Stimulated activated CD8-positive, alpha-beta memory T cell treated with anti-CD3 and anti-CD28 coated beads, Interleukin-7, amount 100 ng/mL, for 24 hours (primary cell): ENCODE data around the gene SMIM14.
"Not testable (repeated sequence)": the region's sequence is repeated elsewhere in the genome, so short reads cannot be mapped to it uniquely, and the experiment has no call there.

Source experiments
- DNase-seq: peaks from one replicate; pipeline ENCODE4 v3.0.0-alpha.2; 2020; ENCODE audit warnings: low read depth

Gene SMIM14

DNA sequence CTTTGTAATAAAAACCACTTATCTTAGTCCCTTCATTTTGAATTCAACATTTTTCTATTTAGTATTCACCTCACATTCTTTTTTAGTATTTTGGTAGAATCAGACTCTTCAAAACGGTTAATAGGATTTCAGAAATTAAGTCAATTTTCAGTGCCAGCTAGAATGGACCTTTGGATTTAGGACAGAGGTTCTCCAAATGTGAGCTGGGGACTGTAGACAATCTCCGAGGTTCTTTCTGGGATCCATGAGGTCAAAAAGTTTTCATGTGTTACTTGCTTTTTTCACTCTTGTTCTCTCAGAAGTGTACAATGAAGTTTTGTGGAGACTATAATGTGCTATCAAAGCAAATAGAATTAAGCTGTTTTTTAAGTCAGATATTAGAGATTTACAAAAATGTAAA is 109.1 kb downstream of the SMIM14 start:
- DNase-seq, result no peak

DNA sequence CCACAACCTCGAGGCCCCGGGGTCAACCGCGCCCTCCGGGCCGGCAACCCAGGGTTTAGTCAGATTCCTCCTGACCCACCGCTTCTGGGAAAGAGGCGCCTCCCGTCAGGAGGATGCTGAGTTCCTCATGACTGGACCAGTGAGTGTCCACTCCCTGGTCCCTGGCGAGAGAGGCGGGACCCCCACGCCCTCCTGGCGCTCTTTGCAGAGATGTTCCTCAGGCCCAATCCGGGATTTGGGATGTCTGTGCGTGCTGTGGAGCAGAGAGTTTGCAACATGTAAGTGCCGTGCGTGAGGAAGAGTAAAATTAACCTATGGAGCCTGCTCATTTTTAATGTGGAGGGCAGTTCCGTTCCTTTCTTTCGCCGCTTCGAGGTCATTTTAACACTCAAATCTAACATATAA is 110.6 kb downstream of the SMIM14 start:
- no peak for DNase-seq

DNA sequence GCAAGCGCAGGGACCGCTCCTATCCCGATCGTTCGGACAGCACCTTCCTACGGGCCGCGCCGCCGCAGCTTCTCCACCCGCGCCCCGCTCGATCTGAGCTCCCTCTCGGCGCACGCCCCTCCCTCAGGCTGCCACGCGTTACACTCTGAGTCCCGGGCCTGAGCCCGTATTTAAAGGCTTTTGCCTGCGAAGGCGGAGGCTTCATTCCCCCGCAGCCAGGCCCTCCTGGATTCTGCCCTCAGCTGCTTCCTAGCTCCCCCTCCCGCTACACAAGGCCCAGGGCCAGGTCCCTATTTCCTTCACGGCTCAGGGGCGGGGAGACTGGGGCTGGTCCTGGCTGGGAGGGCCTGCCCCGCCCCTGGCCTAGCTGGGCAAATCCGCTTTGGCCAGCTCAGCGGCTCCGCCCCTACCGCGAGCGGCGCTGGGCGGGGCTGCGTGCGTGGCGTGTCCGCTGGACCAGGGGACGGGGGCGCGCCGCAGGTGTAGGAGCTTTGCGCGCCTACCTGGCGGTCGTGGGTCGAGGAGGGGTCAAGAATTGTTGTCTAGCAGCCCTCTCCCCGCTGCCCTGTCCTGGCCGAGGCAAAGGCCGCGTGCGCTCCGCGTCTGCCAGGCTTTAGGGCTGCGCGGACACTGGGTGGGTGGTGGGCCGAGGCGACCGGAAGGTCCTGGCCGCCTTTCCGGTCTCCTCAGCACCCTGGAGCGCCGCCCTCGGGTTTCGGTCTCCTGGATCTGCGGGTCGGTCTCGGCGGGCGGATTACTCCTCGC is 111.2 kb downstream of the SMIM14 start, which contains the start of gene UGDH:
UGDH (minus strand) TSS at position 144 of the 765 bp plus-strand sequence. CDS start 5,927 bp downstream, outside the sequence.
- DNase-seq, result peak; percentile 78

DNA sequence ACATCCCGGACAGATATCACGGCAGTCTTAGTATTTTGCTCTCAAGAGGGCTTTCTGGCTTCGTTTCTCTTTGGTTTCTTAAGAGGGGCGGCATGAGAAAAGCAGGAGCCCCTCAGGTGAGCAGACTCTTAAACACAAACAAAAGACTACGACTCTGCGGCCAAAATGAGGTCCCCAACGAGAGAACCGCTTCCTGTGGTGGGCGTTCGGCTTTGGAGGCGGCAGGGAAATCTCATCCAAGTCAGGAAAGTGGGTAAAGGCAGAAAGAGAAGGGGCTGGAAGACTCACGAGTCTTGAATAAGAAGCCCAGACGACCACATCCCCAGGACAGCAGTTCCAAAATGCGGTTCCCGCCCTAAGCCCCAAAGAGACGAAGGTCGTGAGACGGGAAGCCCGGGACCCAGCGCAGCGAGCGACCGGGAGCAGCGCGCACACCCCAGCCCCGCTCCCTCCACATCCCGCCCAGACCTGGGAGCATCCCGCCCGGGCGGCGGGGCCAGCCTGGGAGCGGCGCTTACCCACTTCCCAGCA is 111.8 kb downstream of the SMIM14 start:
- peak; percentile 0 for DNase-seq

DNA sequence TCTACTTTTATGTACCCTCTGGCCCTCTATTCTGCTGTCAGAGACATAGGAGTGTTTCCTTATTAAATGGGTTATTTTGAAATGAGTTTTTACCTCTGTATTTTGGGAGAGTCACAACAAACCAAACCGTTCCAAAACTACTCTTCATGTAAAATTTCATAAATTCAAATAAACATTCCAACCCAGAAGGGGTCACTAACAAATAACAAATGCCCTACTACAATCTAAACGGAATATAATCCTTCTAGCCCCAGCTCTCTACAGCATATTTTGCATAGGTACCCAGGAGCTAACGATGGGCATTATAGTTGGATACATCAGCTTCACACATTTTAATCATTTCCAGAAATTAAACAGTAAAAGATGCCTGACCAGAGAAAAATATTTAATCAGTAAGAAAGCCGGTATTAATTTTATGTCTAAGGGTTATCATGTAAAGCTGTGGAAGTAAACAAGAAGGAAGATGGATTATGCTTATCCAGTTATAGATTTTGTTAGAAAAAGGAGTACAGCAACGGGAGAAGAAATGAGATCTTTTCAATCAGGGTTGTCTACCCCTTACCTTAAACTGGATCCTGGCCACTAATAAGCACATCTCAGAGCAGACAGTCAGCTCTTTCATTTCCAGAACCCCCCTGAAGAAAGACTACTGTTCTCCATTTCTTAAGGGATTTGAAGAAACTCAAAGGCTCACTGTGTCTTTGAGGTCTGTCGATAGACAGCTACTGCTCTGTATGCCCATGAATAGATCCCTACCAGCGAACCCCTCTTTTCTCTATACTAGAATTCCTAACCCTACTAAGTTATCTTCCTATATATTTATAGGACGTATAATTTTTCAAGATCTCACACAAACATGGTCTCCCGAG is 112.6 kb downstream of the SMIM14 start:
- DNase-seq, result no peak

DNA sequence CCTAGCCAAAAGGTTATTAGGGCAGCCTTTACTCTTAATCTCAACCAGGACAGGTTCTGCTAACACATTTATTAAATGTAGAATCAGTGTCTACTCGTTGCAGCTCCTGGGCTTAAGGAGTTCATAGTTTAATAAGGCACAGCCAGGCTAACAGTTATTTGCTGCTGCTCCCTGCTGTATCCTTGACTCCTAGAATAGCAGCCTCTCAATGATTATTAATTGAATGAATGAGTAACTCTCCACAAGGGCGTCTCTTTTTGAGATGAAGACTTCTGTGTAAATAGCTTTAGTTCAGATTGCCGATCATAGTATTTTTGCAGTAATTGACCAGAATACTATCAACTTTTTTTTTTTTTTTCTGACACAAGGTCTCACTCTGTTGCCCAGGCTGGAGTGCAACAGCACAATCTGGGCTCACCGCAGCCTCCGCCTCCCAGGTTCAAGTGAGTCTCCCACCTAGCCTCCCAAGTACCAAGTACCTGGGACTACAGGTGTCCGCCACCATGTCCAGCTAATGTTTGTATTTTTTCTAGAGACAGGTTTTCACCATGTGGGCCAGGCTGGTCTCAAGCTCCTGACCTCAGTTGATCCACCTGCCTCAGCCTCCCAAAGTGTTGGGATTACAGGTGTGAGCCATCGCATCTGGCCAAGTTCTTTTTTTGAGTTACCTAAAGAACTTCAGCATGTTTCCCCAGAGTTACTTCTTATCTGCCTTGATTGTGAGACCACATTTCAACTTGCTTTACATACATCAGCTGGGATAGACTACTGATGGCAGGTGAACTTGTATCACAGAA is 114.3 kb downstream of the SMIM14 start:
- DNase-seq, result no peak

DNA sequence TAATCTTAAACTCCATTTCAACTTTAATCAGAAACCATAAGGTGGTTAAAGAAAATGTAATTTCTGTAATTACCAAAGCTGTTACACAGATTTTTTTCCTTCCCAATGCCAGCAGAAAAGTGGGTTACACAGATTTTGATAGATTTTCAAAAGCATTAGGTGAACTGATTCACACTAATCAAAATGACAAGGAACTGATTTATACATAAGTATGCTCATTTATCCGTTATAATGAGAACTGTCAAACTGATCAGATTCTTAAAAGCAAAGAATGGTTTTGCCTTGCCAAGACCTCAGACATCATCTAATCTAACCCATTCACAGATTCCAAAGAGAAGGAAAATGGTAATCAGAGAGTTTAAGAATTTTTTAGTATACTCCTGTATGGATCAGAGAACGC is 116.6 kb downstream of the SMIM14 start:
- no peak for DNase-seq

DNA sequence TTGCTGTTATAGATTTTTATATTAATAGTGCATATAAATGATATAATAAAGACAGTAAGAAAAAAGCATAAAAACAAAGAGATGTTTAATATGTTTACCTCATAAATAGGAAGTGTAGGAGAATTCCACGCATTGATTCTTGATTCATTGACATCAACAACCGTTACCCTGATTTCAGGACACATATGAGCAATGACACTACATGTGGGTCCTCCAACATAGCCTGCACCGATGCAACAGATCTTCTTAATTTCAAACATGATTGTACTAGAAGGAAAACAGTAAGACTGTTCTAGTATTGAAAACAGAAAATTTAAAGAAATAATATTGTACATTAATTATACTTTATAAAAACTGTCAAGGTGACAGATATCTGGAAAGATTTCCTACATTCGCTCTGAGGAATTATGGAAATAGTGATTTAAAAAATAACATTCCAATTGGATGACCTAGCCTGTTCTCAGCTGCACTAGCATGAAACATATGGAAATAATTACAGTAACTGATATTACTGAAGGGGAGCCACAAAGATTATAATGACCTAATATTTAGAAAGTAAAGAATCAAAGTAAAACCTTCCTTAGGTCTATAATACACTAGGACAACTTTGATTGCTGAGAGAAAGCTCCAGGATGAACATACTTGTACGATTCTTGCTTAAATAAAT is 117.3 kb downstream of the SMIM14 start:
- DNase-seq, result no peak

DNA sequence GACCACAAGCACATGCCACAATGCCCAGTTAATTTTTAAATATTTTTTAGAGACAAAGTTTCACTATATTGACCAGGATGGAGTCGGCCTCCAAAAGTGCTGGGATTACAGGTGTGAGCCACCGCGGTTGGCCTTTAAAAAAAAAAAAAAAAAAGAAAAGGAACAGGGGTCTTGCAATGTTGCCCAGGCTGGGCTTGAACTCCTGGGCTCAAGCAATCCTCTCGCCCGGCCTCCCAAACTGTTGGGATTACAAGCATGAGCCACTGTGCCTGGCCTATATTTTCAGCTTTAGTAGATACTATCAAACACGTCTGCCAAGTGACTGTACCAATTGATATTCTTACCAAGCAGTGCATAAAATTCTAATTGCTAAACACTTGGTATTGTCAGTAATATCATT is 120.2 kb downstream of the SMIM14 start:
- DNase-seq, result no peak

DNA sequence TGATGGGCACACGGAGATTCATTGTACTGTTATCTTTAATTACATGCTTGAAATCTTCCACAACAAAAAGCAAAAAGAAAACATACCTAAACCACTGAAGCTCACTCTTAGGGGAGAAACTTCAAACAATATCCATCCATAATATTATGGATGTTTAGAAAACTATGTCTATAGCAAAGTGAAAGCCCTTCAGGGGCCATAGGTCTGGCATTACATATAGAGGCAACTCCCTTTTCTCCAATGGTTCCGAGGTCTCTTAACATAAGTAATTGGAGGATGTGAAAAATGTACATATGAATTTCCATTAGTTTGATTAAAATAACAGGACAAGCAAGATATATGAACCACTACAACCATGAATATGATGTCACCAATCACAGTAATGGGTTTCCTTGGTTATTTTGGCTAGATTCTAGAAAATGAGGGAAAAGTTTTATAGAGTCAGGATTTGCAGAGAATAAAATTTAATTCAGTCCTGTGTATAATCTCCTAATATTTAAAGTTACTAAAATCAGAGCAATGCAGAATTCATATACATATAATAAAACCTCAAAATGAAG is 122.2 kb downstream of the SMIM14 start:
- no peak for DNase-seq

DNA sequence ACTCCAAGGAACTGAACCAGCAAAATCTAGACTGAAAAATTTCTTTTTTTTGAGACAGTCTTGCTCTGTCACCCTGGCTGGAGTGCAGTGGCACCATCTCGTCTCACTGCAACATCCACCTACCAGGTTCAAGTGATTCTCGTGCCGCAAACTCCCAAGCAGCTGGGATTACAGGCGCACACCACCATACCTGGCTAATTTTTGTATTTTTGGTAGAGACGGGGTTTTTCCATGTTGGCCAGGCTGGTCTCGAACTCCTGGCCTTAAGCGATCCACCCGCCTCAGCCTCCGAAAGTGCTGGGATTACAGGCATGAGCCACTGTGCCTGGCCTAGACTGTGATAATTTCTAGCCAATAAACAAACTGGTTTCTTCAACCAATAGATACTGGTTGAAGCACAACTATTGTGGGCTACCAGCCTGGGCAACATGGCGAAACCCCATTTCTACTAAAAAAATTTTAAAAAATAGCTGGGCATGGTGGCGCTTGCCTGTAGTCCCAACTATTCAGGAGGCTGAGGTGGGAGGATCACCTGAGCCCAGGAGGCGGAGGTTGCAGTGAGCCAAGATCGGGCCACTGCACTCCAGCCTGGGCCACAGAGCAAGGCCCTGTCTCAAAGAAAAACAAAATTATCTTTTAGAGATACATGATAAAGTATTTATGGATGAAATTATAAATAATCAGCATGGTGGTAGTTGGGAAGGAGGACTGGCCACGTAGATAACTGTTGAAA is 122.8 kb downstream of the SMIM14 start:
- DNase-seq, result not testable (repeated sequence)

DNA sequence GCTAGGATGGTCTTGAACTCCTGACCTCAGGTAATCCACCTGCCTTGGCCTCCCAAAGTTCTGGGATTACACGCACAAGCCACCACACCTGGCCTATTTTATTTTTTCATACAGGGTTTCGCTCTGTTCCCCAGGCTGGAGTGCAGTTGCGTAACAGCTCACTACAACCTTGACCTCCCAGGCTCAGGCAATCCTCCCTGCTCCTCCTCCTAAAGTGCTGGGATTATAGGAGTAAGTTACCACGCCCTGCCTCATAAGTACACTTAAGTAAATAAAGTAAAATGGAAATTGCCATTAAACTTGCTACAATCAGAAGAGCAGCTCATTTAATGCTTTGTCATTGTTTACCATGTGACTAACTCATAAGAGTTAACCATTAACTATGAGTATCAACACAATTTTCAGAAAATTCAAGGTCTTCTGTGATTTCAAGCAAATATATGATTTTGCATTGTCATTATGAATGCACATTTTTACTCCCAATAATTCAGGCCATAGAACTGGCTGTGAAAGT is 123.7 kb downstream of the SMIM14 start:
- DNase-seq, result no peak

DNA sequence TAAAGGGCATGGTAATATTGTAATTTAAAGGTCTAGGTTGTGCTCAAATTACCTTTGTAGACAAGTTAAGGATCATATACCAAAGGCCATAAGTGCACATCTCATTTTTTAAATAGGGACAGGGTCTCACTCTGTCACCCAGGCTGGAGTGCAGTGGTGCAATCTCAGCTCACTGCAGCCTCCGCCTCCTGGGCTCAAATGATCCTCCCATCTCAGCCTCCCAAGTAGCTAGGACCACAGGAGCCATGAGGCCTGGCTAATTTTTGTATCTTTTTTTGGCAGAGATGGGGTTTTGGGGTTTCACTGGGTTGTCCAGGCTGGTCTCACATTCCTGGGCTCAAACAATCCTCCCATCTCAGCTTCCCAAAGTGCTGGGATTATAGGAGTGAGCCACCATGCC is 124.4 kb downstream of the SMIM14 start:
- not testable (repeated sequence) for DNase-seq

DNA sequence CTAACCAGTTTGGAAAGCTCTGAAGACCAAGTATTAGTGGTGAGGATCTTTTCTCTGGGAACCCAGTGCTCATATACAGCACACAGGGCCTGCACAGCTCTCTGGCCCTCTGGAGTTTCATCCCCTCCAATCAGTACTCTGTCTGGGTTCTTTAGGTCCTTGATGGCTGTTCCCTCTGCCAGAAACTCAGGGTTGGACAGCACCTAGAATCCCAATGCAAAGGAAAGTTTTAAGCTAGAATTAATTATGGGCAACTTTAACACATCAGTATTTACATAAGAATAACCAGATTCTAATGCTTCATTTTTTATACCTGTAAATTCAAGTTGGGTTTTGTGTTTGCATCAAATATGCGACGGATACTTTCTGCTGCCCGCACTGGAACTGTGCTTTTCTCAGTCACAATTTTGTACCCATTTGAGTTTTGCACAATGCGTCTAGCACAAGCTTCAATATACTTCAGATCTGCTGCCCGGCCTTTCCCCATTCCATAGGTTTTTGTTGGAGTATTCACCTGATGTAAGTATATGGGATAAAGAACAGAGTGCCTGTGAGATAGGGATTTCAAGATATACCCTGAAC is 128.2 kb downstream of the SMIM14 start:
- DNase-seq, result no peak

DNA sequence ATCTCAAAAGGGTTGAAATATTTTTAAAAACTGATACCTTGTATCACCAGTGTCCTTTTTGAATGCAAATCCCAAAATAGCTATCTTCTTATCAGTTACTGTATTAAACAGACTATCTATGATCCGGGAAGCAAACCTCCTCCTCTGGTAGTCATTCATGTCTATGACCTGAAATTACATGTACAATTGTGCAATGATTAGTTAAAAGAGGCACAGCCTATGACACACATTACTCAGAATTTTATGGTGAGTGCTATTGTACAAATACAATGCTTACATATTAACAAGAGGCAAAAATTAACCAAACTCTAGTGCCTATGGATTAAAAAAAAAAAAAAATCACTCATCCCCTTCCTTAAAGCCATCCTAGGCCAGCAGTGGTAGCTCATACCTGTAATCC is 133.1 kb downstream of the SMIM14 start:
- DNase-seq, result no peak

DNA sequence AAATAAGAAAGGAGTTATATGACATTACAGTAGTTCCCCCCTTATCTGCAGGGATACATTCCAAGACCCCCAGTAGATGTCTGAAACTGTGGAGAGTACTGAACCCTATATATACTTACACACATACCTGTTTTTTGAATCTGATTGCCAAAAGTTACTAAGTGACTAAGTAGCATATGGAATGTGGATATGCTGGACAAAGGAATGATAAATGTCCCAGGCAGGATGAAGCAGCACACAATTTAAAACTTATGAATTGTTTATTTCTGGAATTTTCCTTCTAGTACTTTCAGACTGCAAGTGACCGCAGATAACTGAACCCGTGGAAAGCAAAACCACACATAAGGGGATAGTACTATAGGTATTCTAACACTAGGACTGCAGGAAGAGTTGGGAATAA is 134.1 kb downstream of the SMIM14 start:
- DNase-seq, result no peak

DNA sequence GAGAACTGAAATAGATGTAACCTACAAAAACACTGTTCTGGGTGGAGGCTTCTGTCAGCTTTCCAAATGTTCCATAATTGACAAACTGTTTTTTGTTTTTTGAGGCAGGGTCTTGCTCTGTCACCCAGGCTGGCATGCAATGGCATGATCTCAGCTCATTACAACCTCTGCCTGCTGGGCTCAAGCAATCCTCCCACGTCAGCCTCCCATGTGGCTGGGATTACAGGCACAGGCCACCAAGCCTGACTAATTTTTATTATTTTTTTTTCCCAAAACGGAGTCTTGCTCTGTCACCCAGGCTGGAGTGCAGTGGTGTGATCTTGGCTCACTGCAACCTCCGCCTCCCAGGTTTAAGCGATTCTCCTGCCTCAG is 136.0 kb downstream of the SMIM14 start:
- not testable (repeated sequence) for DNase-seq

DNA sequence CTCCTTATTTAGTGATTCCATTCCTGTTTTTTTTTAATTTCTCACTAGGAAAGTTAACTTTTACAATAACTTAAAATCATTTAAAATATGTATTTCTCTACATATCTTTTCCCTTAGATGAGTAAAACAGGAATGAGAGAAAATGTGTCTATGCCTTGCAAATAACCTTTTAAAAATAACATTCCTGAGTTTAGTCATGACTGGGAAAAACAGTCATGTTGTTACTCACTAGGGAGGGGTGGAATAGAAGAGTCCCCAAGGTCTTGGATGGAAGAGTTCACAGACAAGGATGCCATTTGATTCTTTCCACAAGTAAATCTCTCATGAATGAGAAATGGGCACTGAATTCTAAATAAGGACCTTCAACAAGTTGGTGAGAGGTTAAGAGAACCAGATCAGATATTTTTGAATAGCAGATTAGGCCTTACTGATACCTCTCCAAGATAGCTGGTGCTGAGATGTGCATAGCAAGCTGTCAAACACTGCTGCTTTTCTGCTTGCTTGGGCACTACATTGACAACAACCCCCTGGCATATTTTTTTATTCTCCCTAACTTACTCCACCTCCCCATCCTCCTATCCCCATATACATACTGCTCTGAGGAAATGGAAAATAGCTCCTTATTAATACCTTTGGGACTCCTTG is 136.5 kb downstream of the SMIM14 start:
- DNase-seq, result no peak

DNA sequence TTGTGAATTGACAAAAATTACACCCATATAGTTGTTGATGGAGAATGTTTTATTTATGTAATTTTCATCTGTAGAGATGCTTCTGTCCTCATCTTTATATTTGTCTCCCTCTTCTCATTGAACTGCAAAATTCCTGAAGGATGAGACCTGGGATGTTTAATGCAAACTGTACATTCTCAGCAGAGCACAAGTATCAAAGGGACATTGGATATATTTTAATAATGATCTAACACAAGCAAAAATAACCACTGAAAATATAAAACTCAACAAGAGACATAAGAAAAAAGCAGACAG is 140.0 kb downstream of the SMIM14 start:
- no peak for DNase-seq
